Endothelial cell (in vitro differentiated cells): Measurements from ENCODE around the gene ABLIM1. TPM values are rescaled to one million over a fixed set of nuclear protein-coding genes. Genes with fewer than 3 reads are reported as not detected.

ENCODE experiments used
- DNase-seq: peaks from one replicate; pipeline ENCODE4 v3.0.0; 2021; ENCODE audit warnings: low spot score
- H3K27ac Mint-ChIP-seq: one replicate; pipeline ENCODE4 v1.8.0; 2021; ENCODE audit warnings: mixed read lengths, inconsistent platforms; ENCODE audit not compliant: unreplicated experiment
- H3K27me3 Mint-ChIP-seq: one replicate; pipeline ENCODE4 v1.8.0; 2021; ENCODE audit warnings: mild to moderate bottlenecking, moderate library complexity, mixed read lengths, inconsistent platforms; ENCODE audit not compliant: unreplicated experiment
- H3K36me3 Mint-ChIP-seq: one replicate; pipeline ENCODE4 v1.8.0; 2021; ENCODE audit warnings: mild to moderate bottlenecking, low read depth, mixed read lengths, inconsistent platforms; ENCODE audit not compliant: unreplicated experiment
- H3K4me1 Mint-ChIP-seq: one replicate; pipeline ENCODE4 v1.8.0; 2021; ENCODE audit warnings: mild to moderate bottlenecking, mixed read lengths, inconsistent platforms; ENCODE audit not compliant: unreplicated experiment
- H3K4me3 Mint-ChIP-seq: one replicate; pipeline ENCODE4 v1.8.0; 2021; ENCODE audit warnings: mild to moderate bottlenecking, mixed read lengths, inconsistent platforms; ENCODE audit not compliant: unreplicated experiment
- H3K9me3 Mint-ChIP-seq: one replicate; pipeline ENCODE4 v1.8.0; 2021; ENCODE audit warnings: mixed read lengths, inconsistent platforms; ENCODE audit not compliant: unreplicated experiment
- total RNA-seq: library from RNA; stranded (reverse); fragmentation: NEBNext Ultra II Directional; extraction: Animal tissue kit (Norgen Biotek cat#: 25700); gene quantifications from one replicate; pipeline ENCODE4 v1.2.1, GENCODE V29; 2021; ENCODE audit not compliant: unreplicated experiment
- TF ChIP-seq, protein P1 (sequence below): fragments of 200-600 bp; sonication (generic); IDR thresholded peaks from one replicate; pipeline ENCODE4 v1.5.0; 2021; ENCODE audit warnings: antibody characterized with exemption; ENCODE audit not compliant: unreplicated experiment

ABLIM1 gene
- total RNA-seq, 1 donor from 2014 or later = 55.9 TPM

DNA sequence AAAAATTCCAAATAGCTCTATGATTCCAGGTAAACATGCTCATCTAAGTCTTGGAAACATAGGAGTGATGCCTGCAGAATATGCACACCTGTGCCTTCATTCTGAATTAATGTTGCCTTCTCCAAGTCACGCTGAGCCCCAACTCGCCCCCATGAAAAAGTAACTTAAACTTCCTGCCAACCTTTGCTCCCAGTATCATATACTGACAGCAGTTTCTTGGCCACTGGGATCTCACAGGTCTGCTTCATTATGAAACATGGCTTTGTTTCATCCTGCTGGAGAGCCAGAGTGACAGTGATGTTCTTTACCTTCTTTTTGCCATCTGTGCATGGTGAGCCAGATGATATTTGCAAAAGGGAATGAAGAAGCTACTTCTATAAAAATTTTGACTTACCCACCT is 34.9 kb downstream of the ABLIM1 start:
- Mint-ChIP-seq H3K9me3 (no peaks in the 10 kb centered on the region), H3K36me3 (no peaks in the 10 kb centered on the region), H3K27me3 (peaks cover 2% of the 10 kb centered on the region), H3K4me1 (peaks cover 6% of the 10 kb centered on the region), H3K27ac (no peak overlapping the region), H3K4me3 (no peak overlapping the region)
- no peak for DNase-seq
- TF ChIP-seq, protein P1, sequence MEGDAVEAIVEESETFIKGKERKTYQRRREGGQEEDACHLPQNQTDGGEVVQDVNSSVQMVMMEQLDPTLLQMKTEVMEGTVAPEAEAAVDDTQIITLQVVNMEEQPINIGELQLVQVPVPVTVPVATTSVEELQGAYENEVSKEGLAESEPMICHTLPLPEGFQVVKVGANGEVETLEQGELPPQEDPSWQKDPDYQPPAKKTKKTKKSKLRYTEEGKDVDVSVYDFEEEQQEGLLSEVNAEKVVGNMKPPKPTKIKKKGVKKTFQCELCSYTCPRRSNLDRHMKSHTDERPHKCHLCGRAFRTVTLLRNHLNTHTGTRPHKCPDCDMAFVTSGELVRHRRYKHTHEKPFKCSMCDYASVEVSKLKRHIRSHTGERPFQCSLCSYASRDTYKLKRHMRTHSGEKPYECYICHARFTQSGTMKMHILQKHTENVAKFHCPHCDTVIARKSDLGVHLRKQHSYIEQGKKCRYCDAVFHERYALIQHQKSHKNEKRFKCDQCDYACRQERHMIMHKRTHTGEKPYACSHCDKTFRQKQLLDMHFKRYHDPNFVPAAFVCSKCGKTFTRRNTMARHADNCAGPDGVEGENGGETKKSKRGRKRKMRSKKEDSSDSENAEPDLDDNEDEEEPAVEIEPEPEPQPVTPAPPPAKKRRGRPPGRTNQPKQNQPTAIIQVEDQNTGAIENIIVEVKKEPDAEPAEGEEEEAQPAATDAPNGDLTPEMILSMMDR = no peak

DNA sequence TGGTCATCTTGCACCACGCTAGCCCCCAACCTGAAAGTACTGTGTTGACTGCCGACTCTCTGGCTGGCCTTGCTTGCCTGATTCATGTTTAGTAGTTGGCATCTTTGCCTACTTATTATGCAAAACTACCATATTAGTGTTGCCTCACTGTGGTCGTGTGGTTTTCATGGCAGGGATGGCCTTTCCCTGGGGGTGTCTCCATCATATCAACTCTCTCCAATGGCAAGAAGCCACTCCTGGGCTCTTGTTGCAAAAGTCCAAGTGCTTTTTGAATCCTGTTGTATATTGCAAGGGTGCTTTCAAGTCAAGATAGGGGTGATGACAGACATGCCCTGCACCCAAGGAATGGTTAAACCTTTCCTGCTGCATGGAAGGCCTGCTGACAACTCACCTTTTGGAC is 39.4 kb downstream of the ABLIM1 start:
- Mint-ChIP-seq H3K36me3 (peaks cover 3% of the 10 kb centered on the region), H3K27ac (no peak overlapping the region), H3K4me1 (peaks cover 6% of the 10 kb centered on the region), H3K27me3 (peaks cover 2% of the 10 kb centered on the region), H3K4me3 (no peak overlapping the region), H3K9me3 (no peaks in the 10 kb centered on the region)
- TF ChIP-seq, protein P1 = no peak
- DNase-seq = no peak

DNA sequence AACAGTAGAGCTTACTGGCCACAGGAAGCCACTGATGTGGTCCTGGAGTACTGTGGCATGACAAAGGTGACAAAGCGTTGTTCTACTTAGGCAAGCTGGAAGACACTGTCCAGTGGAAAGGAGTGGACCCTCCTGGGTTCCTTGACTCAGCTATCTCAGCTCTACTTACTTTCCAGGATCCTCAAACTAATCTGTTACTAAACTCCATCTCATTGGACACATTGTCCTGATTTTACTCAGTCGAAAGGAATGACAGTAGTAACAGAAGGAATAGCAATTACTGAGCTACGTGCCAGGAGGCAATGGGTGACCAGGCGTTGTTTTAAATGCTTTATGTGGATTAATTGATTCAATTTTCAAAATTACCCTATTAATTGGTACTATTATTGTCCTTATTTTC is 41.6 kb downstream of the ABLIM1 start:
- DNase-seq = no peak
- H3K4me1 Mint-ChIP-seq = peaks cover 10% of the 10 kb centered on the region
- no peaks in the 10 kb centered on the region for H3K27me3 Mint-ChIP-seq
- H3K27ac Mint-ChIP-seq = no peak overlapping the region
- TF ChIP-seq, protein P1 = no peak
- peaks cover 3% of the 10 kb centered on the region for H3K36me3 Mint-ChIP-seq
- no peak overlapping the region for H3K4me3 Mint-ChIP-seq
- no peaks in the 10 kb centered on the region for H3K9me3 Mint-ChIP-seq

DNA sequence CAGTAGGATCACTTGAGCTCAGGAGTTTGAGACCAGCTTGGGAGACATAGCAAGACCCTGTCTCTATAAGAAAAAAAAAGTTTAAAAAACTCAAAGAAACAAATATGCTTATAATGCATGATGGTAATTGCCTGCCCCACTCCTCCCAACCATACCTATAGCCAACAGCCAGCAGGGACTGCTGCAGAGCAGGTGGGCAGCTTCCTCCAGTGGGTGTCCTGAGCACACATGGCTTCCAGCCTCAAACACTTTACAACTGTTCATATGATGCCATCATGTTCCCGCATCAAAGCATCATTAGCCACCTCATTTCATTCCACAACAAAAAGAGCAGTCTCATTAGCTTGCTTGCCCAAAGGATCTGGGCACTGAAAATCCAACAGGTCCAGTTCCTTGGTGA is 42.0 kb downstream of the ABLIM1 start:
- Mint-ChIP-seq H3K4me3 (no peak overlapping the region), H3K27ac (no peak overlapping the region), H3K4me1 (peaks cover 10% of the 10 kb centered on the region), H3K9me3 (no peaks in the 10 kb centered on the region), H3K27me3 (no peaks in the 10 kb centered on the region), H3K36me3 (peaks cover 3% of the 10 kb centered on the region)
- TF ChIP-seq, protein P1 = no peak
- DNase-seq = no peak

DNA sequence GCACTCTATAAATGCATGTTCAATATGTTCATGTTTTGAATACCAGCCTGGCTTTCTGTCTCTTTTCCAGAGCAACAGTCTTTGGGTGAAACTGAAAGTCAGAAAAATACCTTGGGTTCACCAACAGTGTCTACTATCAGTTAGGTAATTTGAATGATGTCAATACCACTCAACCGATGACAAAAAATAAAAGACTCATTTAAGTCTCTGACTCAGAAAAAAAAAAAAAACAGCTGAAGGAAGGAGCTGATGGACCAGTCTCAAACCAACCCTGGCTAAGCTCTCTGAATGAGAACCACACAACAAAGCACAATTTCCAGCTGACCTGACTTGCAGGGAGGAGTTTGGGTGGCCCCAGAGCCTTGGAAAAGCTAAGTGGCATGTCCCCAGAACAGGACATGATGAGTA is 42.5 kb downstream of the ABLIM1 start:
- no peak for DNase-seq
- Mint-ChIP-seq H3K4me3 (peak overlapping the region; percentile 49), H3K27me3 (no peaks in the 10 kb centered on the region), H3K36me3 (peaks cover 3% of the 10 kb centered on the region), H3K9me3 (no peaks in the 10 kb centered on the region), H3K4me1 (peaks cover 10% of the 10 kb centered on the region), H3K27ac (no peak overlapping the region)
- TF ChIP-seq, protein P1 = no peak
